ENCODE results near the gene MTHFSD. TPM values are rescaled to one million over a fixed set of nuclear protein-coding genes. Genes with fewer than 3 reads are reported as not detected.

The MTHFSD gene
- total RNA-seq, 3 donors from 2014 or later (not counting 1 experiment from before 2014, with no cell fraction given) = 14.3 to 22.0 (median 16.9) TPM

- Mint-ChIP-seq H3K4me1 (peaks cover 7 to 32% of the 10 kb centered on the region in 2 donors), H3K36me3 (no peaks in the 10 kb centered on the region), H3K27ac (no peak within 1 kb of the TSS), H3K9me3 (no peaks in the 10 kb centered on the region), H3K27me3 (ENCODE audit: low read depth in 2 of 2) (peaks cover 51 to 62% of the 10 kb centered on the region in 2 donors), H3K4me3 (peak within 1 kb of the TSS; percentile 82)
- peaks cover 47% of the 10 kb centered on the region for H3K27me3 ChIP-seq (ENCODE audit: control insufficient read depth, insufficient read depth, low read length)
- DNase-seq = peak in 1 of 2 donors; percentile 17
- no peak for ATAC-seq
- intact Hi-C loops (cut with micrococcal nuclease) = no loop called here
- WGBS (ENCODE audit: insufficient coverage) = 3% methylated on average over 89 of the region's 89 CpGs
- no peak within 1 kb of the TSS for H3K27ac ChIP-seq (ENCODE audit: low read length)
- peaks cover 17% of the 10 kb centered on the region for H3K4me1 ChIP-seq (ENCODE audit: control insufficient read depth, insufficient read depth, low read length)
- H3K36me3 ChIP-seq (ENCODE audit: control insufficient read depth, insufficient read depth, low read length) = no peaks in the 10 kb centered on the region
- H3K4me3 ChIP-seq (ENCODE audit: low read length) = no peak within 1 kb of the TSS
- TF ChIP-seq, protein P1, sequence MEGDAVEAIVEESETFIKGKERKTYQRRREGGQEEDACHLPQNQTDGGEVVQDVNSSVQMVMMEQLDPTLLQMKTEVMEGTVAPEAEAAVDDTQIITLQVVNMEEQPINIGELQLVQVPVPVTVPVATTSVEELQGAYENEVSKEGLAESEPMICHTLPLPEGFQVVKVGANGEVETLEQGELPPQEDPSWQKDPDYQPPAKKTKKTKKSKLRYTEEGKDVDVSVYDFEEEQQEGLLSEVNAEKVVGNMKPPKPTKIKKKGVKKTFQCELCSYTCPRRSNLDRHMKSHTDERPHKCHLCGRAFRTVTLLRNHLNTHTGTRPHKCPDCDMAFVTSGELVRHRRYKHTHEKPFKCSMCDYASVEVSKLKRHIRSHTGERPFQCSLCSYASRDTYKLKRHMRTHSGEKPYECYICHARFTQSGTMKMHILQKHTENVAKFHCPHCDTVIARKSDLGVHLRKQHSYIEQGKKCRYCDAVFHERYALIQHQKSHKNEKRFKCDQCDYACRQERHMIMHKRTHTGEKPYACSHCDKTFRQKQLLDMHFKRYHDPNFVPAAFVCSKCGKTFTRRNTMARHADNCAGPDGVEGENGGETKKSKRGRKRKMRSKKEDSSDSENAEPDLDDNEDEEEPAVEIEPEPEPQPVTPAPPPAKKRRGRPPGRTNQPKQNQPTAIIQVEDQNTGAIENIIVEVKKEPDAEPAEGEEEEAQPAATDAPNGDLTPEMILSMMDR (IDR thresholded peaks at IDR 0.05) = no peak
- H3K9me3 ChIP-seq (ENCODE audit: control insufficient read depth, insufficient read depth, low read length) = no peaks in the 10 kb centered on the region
Observed at GRCh38 chr16:86510465-86511261, 44.4 kb downstream of the MTHFSD start, which contains the start of gene FOXF1. Gene FOXF1, plus strand, starts transcription at chr16:86510527. Its CDS starts 43 bp downstream, at chr16:86510570.

DNA sequence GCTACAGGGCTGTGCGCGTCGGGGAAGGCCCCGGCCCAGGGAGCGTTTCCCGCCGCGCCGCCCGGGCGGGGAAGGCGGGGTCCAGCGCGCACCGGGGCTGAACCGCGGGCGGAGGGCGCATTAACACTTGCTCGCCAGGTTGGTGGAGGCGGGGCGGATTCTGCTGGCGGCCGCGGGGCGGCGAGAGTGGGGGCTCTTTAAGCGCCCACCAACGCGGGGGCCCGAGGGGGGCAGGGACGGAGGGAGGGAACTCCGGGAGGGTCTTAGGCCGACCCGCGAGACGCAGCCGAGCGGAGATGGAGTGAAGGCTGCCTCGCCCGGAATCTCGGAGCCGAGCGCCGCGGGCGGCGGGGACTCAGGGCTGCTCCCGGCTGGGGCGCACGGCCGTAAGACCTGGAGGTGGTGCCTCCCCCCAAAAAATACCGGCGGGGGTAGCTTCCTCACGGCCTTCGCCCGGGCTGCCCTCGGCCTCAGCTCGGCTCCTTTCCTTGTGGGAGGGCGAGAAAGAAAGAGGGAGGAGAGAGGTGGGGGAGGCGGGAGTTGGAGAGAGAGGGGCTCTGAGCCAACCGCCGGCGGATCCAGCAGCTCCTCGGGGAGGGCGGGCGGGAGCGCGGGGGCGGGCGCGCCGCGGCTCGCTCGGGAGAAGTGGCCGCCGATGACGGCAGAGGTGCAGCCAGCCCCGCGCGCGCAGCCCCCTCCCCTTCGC lies 45.1 kb downstream of the MTHFSD start:
- intact Hi-C loops (cut with micrococcal nuclease) = no loop called here
- ATAC-seq = peak in 2 of 3 donors; percentile 45 to 47
- Mint-ChIP-seq H3K4me1 (peaks cover 7 to 32% of the 10 kb centered on the region in 2 donors), H3K27ac (no peak overlapping the region), H3K36me3 (no peaks in the 10 kb centered on the region), H3K4me3 (peak overlapping the region; percentile 82), H3K27me3 (ENCODE audit: low read depth in 2 of 2) (peaks cover 50 to 61% of the 10 kb centered on the region in 2 donors), H3K9me3 (no peaks in the 10 kb centered on the region)
- H3K4me1 ChIP-seq (ENCODE audit: control insufficient read depth, insufficient read depth, low read length) = peaks cover 17% of the 10 kb centered on the region
- H3K27ac ChIP-seq (ENCODE audit: low read length) = no peak overlapping the region
- no peaks in the 10 kb centered on the region for H3K9me3 ChIP-seq (ENCODE audit: control insufficient read depth, insufficient read depth, low read length)
- no peak overlapping the region for H3K4me3 ChIP-seq (ENCODE audit: low read length)
- H3K36me3 ChIP-seq (ENCODE audit: control insufficient read depth, insufficient read depth, low read length) = no peaks in the 10 kb centered on the region
- DNase-seq = no peak
- whole genome bisulfite sequencing (ENCODE audit: insufficient coverage) = under 1% methylated on average over 82 of the region's 84 CpGs
- TF ChIP-seq, protein P1 (IDR thresholded peaks at IDR 0.05) = no peak
- H3K27me3 ChIP-seq (ENCODE audit: control insufficient read depth, insufficient read depth, low read length) = peaks cover 47% of the 10 kb centered on the region

- peaks cover 7 to 32% of the 10 kb centered on the region in 2 donors for H3K4me1 Mint-ChIP-seq
- TF ChIP-seq, protein P1 (IDR thresholded peaks at IDR 0.05) = no peak
- peaks cover 45% of the 10 kb centered on the region for H3K27me3 ChIP-seq (ENCODE audit: control insufficient read depth, insufficient read depth, low read length)
- H3K36me3 ChIP-seq (ENCODE audit: control insufficient read depth, insufficient read depth, low read length) = no peaks in the 10 kb centered on the region
- peaks cover 50 to 61% of the 10 kb centered on the region in 2 donors for H3K27me3 Mint-ChIP-seq (ENCODE audit: low read depth in 2 of 2)
- no peak overlapping the region for H3K27ac Mint-ChIP-seq
- no peaks in the 10 kb centered on the region for H3K9me3 Mint-ChIP-seq
- peak overlapping the region; percentile 82 for H3K4me3 Mint-ChIP-seq
- DNase-seq = peak in 1 of 2 donors; percentile 19
- H3K4me1 ChIP-seq (ENCODE audit: control insufficient read depth, insufficient read depth, low read length) = peaks cover 17% of the 10 kb centered on the region
- no peaks in the 10 kb centered on the region for H3K36me3 Mint-ChIP-seq
- under 1% methylated on average over 79 of the region's 79 CpGs for WGBS (ENCODE audit: insufficient coverage)
- peak in 2 of 3 donors; percentile 38 to 65 for ATAC-seq
- H3K4me3 ChIP-seq (ENCODE audit: low read length) = no peak overlapping the region
- no peak overlapping the region for H3K27ac ChIP-seq (ENCODE audit: low read length)
- intact Hi-C loops (cut with micrococcal nuclease) = no loop called here
- no peaks in the 10 kb centered on the region for H3K9me3 ChIP-seq (ENCODE audit: control insufficient read depth, insufficient read depth, low read length)
Observed at GRCh38 chr16:86508947-86509758, 45.9 kb downstream of the MTHFSD start.
